ENCODE measurements around the gene TMEM235.
"Not testable (repeated sequence)": the region's sequence is repeated elsewhere in the genome, so short reads cannot be mapped to it uniquely, and the experiment has no call there.

TMEM235 gene

DNA sequence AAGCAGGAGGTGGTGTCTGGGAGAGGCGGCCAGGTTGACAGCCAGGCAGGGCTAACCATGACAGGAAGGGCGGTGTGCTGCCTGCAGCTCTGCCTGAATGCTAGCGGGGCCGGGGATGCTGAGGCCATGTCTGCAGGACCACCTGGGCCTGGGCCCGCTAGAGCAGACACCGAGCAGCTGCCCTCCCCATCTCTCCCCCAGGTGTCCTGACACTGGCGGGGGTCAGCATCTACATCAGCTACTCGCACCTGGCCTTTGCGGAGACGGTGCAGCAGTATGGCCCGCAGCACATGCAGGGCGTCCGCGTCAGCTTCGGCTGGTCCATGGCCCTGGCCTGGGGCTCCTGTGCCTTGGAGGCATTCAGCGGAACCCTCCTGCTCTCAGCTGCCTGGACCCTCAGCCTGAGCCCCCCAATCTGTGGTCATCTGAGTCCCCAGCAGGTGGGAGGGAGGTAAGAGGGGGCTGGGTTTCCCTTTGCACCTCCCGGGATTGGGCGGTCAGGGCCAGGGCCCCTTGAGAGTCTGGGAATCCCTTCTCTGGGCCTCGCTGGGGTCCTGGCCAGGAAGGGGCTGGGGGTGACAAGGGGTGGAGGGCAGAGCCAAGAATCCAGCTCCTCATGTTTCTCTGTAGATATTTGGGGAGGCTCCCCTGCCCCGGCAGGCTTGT, 7.5 kb downstream of the TMEM235 start:
- no peak for DNase-seq

DNA sequence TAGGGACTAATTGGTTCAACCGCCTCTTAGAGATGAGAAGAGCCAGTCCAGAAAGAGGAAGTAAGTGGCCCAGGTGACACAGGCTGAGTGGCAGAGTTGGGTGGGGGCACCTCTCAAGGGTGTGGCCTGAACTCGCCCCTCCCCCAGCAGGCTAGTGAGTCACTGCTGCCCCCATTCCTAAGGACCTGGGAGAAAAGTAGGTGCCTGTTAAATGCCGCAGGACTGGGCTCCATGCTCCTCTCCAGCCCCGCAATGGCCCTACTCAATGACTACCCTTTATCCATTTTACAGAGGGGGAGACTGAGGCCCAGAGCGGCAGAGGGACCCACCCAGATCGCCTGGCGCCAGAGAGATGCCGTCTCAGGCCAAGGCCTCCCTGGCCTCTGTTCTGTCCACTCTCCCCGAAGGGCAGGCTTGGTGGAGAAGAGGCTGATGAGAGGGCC, 8.1 kb downstream of the TMEM235 start:
- DNase-seq = no peak

DNA sequence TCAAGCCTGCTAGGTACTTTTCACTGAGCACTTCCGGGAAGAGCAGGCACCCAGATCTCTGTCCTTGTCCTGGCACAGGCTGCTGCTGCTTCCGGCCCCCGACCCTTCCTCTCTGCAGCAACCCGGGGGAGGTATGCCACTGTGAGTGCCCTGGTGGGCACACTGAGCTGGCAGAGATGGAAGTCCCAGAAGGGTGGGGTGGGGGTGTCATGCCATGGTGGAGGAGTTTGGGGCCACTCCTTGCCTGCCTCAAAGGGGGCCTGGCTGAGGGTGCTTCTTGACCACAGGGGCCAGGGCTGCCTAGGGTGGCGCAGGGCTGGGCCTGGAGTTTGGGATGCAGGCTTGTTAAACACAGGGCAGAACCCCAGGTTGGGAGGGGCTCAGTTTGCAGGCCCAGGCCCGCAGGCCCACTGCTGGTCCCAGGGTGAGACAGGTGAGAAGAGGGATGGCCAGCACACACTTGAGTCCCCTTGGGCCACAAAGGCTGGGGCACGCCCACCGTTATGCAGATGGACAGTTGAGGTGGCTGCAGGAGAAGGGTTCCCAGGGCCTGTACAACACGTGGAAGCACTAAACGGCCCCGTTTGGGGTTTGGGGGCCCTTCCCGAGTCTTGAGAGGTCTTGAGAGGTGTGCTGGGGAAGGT, 8.7 kb downstream of the TMEM235 start:
- DNase-seq = no peak

DNA sequence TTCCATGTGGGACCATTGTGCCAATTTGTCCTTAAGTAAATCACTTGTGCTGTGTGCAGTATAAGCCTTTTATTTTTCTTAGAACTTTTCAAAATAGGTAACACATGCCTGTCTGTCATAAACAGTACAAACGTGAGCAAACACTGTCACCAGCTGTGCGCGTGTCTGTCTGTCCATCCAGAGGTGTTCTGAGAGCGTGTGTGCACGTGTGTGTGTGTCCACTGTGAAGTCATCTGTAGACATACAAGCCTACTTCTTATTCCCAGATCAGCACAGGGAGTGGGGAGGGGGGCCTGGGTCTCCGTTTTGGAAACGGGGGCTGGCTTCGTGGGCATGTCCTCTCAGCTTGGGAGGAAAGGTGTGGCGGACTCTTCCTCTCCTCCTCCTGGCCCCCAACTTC, 9.4 kb downstream of the TMEM235 start:
- no peak for DNase-seq

DNA sequence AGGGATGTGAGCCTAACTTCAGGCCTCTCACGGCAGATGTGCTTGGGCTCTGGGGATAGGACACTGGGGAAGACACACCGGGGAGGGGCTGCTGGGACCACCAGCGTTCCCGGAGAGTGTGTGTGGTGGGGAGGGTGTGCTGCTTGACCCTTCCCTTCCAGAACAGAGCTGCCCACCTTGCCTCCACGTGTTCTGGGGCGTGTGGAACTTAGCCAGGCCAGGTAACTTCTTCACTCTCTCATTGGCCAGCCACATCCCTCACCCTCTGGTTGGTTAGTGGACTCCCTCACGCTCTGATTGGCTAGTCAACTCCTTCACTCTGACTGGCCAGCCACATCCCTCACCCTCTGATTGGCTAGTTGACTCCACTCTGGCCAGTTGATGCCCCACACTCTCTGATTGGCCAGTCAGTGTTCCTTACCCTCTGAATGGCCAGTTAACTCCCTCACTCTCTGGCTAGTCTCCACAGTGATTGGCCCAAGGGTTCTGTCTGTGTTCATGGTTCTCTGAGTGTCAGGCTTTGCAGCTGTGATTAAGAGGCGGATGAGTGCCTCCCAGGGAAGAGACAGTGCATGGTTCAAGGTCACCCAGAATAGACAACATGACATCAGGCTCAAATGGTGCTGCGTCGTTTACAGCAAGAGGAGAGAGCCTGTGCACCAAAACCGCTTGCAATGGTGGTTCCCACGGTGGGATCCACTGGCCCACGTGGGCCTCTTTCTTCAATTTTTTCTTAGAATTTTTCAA, 10.0 kb downstream of the TMEM235 start:
- DNase-seq = no peak

DNA sequence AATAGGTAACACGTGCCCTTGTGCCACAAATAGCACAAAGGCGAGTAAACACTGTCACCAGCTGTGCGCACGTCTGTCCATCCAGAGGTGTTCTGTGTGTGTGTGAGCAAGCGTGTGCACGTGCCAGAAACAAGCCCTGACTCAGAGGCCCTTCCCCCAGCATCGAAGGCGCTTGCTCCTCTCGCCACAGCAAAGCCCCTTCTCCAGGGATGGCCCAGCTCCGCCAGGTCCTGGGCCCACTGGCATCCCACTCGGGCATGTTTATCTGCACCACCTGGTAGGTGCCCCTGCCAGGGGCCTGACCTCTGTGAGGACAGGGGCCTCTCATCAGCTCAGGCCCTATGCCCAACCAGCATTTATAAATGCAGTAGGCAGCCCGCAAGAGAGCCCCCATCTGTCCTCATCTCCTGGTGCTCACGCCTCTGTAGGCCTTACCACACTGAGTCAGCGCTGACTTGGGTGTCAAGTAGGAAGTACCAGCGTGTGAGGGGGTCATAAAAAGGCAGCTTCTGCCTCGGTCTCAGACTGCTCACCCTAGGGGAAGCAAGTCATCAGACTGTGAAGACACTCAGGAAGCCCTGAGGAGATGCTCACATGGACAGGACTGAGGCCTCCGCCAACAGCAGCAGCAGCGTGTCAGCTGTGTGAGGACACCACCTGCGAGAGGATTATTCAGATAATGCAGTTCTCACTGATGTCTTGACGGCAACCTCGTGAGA, 10.8 kb downstream of the TMEM235 start:
- no peak for DNase-seq

DNA sequence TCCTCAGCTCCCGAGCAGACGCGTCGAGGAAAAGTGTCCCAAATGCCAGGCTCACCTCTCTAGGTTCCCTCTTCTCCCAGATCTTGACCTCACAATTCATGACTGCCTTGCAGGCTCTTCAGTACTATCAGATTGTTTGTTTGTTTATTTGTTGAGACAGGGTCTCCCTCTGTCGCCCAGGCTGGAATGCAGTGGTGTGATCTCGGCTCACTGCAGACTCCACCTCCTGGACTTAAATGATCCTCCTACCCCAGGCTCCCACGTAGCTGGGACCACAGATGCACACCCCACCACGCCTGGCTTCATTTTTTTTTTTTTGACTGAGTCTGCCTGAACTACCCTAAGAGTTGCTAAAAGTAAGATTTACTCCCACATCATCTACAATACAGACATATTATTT, 15.9 kb downstream of the TMEM235 start:
- no peak for DNase-seq

DNA sequence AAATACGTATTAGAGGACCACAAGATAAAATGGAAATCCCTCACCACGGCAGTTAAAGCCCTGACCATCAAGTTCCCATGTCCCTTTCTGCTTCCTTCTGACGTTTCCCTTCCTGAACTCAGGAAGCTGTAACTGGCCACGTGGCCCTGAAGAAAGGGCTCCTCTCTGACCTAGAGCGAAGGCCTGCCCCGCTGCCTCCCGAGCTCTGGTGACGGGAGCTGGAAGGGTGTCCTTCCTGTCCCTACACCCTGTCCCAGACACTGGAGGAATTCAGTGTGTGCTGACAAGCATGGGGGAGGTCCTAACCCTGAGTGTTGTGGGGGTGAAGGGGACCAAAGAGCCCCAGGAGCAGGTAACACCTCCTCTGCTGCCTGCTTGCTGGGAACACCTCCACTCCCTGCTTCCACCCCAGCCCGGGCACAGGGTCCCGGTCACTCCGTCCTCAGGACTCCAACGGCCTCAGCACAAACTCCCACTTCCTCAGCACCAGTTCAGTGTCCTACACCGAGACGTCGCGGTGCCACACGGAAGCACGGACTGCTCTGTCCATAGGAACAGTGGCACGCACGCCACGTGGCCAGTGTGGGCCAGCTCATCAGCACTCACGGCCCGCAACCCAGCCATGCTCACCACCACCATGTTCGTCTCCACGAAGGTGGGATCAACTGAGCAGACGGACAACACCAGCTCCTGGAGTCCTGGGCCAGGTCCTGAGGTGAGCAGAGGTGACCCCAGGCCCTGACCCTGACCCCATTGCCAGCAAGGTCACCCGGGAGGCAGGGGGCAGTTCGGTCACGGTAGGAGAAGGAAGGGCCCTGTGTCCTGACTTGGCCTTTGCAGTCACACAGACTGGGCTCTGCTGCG, 16.9 kb downstream of the TMEM235 start:
- no peak for DNase-seq

DNA sequence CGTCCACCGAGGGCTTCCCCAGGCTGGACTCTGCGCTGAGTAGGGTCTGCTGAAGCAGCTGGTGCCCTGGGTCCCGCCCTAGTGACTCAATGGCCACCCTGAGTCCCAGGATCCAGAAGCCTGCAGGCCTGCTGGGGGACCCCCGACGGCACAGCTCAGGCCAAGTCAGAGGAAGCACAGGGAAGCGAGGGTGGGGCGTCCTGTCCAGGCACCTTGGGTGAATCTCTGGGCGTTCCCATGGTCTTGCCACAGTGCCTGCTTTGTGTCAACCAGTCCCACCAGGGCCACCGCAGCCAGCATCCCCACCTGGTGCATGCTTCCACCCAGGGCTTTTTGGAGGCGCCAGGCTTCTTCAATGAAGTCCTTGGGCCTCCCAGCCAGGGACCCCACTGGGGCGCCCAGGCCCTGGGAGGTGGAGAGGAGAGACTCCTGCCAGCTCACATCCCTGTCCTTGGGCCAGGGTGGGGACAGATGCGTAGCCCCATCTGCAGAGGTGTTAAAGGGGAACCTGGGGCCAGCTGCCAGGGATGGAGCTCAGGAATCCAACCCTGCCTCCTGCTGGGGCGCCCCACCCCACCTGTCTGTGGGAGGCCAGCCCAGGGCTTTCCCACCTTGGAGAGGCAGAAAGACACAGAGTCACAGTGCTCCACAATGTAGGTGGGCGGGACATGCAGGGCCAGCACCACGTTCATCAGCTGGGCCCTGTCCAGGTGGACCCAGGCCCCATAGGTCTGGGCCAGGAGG, 17.8 kb downstream of the TMEM235 start:
- no peak for DNase-seq

DNA sequence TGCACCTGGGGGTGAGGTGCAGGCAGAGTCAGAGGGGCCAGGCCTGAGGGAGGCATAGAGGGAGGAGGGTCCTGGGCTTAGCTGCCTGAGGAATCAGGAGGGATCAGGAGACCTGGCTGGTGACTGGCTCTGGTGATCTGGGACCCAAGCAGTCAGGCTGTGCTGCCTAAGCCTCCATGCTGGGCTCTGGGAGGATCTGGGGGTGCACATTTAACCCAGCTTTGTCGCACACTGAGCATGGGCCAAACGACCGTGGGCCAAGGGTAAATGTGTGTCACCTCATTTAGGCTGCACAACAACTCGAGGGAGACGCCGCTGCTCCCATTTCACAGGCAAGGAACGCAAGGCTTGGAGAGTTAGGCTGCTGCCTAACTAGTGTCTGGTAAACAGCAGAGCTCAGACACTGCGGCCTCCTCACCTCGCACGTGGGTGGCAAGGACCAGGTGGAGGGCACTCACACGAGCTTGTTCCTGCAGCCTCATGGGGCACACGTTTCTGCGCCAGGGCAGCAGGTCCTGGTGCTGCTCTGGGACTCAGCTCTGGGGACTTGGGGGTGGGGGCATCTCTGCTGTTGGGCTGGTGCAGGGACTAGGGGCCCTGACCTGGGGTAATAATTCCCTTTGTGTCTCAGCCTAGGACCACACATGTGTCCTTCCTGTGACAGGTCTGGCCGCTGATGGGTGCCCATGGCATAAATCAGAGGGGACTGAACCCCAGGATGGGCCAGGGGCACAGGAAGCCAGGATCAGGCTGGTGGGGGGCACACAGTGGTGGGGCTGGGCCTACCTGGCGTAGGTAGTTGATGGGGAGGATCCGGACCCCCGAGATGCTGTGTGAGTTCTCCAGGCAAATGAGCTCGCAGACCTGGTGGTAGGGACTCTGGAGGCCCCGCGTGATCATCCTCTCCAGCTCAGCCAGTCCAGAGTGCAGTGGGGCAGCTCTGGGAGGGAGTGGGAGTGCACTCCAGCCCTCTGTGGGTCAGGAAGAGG, 18.7 kb downstream of the TMEM235 start:
- DNase-seq = no peak

DNA sequence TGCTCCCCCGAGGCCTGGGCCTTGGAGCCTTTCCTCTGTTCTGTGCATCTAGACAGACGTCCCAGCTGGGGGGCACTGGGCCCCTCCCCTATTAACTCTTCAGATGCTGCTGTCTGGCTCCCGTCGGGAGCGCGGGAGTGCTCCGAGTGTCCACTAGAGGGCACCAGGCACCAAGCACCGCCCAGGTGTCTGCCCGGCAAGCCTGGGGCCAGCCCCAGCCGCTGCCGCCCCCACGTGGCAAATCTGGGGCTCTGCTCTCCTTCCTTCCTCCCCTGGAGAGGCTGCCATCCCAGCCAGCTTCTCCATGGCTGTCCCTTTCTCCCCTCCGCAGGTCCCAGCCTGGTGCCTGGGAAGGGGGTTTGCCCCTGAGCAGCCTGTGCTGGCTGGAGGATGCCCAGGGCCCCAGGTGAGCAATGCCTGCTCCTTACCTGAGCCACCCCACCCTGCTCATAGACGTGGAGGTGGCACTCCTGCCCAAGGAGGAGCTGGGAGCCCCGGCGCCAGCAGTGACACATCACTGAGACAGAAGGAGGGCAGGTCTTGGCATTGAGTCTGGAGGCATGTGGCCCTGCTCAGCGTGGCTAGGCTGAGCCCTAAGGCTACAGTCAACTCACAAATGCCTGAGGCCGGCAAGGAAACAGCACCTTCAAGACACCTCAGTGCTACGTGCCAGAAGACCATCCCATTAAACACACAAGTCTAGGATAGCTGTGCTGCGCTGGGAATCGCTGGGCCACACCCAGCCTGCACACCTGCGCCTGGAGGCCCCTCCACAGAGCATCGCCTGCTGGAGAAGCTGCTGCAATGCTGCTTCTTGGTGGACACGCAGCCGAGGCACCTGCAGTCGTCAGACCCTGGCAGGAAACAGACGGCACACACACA, 19.7 kb downstream of the TMEM235 start:
- DNase-seq = peak; percentile 91

DNA sequence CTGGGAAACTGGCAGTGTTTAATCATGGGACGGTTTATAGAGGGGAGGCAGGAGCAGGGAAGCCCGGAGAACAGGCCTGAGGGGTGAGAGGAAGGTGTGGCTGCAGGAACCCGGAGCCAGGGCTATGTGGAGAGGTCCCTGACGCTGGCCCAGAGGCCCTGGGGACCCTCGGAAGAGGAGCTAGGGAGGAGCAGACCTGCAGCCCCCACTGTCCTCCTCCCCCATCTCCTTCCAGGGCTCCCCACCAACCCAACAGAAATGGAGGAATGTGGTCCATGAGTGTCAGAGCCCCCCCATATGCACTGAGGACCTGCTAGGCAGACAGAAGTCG, 20.3 kb downstream of the TMEM235 start:
- no peak for DNase-seq

DNA sequence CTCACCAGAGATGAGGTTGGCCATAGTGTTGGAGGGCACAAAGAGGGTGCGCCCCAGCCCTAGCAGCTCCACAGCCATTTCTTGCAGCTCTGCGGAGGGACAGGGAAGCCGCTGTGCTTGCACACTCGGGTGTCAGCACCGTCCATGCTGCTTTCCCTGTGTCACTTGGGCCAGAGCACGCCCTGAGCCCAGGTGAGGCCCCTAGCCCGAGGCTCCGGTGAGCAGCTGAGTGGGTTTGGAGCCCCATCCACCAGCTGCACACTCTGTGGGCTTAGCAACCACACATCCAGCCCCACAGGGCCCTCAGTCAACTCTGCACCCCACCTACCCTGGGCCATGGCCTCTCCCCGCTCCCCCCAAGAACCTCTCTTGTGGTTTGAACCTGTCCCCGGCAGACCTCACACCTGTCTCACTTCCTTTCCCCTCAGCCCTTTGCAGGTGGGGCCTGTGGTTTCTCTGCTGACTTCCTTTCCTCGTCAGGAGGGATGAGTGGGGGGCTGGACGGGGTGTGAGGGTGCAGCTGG, 20.7 kb downstream of the TMEM235 start:
- DNase-seq = peak; percentile 27

DNA sequence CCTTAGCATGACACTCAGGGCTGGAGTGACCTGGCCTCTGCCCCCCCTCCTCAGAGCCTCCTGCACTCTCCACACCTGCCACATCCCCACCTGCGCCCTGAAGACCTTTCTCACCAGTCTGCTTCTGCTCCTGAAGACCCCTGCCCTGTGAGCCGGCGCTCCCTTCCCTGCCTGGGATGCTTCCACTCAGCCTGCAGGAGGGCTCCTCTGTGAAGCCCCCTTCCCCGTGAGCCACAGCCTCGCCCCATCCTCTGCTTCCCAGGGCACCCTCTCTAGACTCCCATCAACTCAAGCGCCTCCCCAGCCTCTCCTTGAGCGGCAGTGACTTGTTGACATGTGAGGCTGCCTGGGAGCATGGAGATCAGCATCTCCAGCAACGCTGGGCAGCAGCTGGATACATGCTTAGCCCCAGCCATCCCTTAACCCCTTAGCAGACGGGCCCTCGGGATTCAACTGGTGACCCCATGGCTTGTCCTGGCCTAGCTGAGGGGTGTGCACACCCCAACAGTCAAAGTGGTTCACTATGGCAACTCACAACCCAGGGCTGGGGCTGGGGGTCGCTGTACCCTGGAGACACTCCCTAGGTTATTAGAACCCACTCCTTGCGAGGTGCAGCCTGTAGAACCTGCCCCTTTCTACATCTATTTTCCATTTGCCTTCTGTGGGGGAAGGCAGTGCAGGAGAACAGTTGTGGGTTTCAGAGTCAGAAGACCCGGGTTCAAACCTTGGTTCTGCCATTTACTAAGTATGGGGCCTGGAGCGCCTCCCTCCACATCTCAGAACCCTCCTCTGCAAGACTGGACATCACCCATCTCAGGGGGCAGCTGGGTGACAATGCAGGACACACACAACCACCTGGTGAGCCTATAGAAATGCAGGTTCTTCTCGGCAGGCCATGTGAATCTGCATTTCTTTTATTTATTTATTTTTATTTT, 21.5 kb downstream of the TMEM235 start:
- DNase-seq = no peak

DNA sequence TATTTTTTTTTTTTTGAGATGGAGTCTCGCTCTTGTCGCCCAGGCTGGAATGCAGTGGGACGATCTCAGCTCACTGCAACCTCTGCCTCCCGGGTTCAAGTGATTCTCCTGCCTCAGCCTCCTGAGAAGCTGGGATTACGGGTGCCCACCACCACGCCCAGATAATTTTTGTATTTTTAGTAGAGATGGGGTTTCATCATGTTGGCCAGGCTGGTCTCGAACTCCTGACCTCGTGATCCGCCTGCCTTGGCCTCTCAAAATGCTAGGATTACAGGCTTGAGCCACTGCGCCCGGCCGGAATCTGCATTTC, 22.2 kb downstream of the TMEM235 start:
- DNase-seq = not testable (repeated sequence)

DNA sequence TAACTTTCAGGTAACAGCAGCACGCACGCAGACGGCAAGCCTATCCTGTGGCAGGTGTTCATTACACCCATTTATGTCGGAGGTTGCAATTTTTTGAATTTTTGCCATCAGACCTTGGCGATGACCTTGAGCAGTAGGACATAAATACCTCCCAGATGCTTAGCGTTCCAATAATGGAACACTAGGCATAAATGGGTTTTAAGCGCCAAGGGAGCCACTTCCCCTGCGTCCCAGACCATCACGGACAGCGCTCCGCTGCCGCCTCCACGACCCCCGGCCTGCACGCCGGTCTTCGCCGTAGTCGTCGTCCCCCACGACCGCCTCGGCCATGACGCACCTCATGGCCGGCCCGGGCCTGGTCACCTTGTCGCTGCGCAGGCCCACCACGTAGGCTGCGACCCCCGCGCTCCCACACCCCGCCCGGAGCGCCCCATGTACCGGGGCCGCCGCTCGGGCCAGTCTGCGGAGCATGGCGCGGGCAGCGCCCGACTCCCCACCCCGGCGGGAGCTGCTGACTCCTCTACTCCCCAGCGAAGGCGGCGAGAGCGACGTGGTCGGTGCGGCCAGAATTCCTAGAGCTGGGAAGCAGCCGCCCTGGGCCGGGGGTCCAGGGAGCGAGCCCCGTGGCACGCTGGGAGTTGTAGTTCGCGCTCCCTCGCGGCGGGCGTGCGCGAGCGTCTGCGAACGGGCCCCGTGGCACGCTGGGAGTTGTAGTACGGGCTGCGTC, 22.7 kb downstream of the TMEM235 start:
- DNase-seq = peak; percentile 87

DNA sequence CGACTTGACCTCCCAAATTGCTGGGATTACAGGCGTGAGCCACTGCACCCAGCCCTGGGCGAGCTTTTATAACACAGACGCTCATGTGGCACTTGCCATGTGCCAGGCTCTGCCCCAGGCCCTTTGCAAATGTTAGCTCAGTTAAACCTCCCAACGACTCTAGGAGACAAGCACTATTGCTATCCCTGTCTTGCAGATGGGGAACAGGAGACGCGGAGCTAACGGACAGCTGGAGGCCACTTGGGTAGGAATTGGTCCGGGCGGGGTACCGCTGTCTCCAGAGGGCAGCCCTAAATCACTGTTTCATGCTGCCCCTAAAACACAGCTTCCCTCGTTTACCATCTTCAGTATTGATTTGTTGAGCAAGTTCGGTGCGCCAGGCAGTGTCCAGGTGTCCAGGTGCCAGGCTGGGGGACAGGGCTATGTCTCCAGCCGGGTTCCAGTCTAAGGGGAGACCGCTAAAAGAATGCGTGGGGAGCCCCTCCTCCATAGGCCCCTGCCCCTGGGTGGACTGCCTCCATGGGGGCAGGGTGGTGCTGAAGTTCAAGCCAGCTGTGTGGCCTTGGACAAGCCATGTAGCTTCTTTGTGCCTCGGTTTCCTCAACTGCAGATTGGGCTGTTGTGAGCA, 23.7 kb downstream of the TMEM235 start:
- no peak for DNase-seq
